Upper lobe of right lung (tissue), 1 donor: ENCODE measurements around the gene PPP1R1C. TPM values are rescaled to one million over a fixed set of nuclear protein-coding genes. Genes with fewer than 3 reads are reported as not detected.

Experiments used
- ATAC-seq: fragments of 200-7000 bp; cut with Tn5 transposase; one replicate; pipeline ENCODE4 v1.9.1; 2020; ENCODE audit warnings: mild to moderate bottlenecking, moderate library complexity
- DNase-seq: peaks from one replicate; pipeline ENCODE4 v3.0.0-alpha.2; 2020
- H3K27ac ChIP-seq: fragments of 200-600 bp; one replicate; pipeline ENCODE4 v1.8.0; 2022
- H3K27me3 ChIP-seq: fragments of 200-600 bp; one replicate; pipeline ENCODE4 v1.8.0; 2022; ENCODE audit warnings: mild to moderate bottlenecking
- H3K36me3 ChIP-seq: fragments of 200-600 bp; one replicate; pipeline ENCODE4 v1.8.0; 2022
- H3K4me1 ChIP-seq: fragments of 200-600 bp; one replicate; pipeline ENCODE4 v1.8.0; 2022
- H3K4me3 ChIP-seq: fragments of 200-600 bp; one replicate; pipeline ENCODE4 v1.8.0; 2022; ENCODE audit warnings: mild to moderate bottlenecking
- H3K9me3 ChIP-seq: fragments of 200-600 bp; one replicate; pipeline ENCODE4 v1.8.0; 2022
- CTCF ChIP-seq: fragments of 200-600 bp; IDR thresholded peaks from one replicate; pipeline ENCODE4 v1.8.0; 2022; ENCODE audit warnings: antibody characterized with exemption
- intact Hi-C: fragments of 100-400 bp; cut with DNase I; formaldehyde crosslinking; loops from one replicate; pipeline ENCODE4 v1.11.0; 2022
- long read RNA-seq: library from polyadenylated mRNA; unstranded; transcript quantifications from one replicate; pipeline ENCODE4 v2.0.0, GENCODE V29; 2021
- total RNA-seq: library from RNA; stranded (reverse); fragmentation: NEBNext Ultra II Directional; extraction: Animal tissue kit (Norgen Biotek cat#: 25700); gene quantifications from one replicate; pipeline ENCODE4 v1.2.1, GENCODE V29; 2021
- donor health status: DM: no; HTN: yes; CAD: no; lungs with severe emphysema.

The PPP1R1C gene
- 5.8 TPM for total RNA-seq
- long read RNA-seq, partial matches to known transcripts, result 2 of 5 reads
- long read RNA-seq, other reads (novel, unspliced or antisense), result 2 of 5 reads

- ATAC-seq, result no peak
- intact Hi-C loops, result no loop called here
- H3K27me3 ChIP-seq, result no peaks in the 10 kb centered on the region
- no peaks in the 10 kb centered on the region for H3K4me1 ChIP-seq
- no peaks in the 10 kb centered on the region for H3K9me3 ChIP-seq
- no peak for DNase-seq
- H3K27ac ChIP-seq, result no peak within 1 kb of the TSS
- H3K4me3 ChIP-seq, result no peak within 1 kb of the TSS
- no peak for TF ChIP-seq CTCF
- H3K36me3 ChIP-seq, result no peaks in the 10 kb centered on the region
These were observed at the start of gene PPP1R1C for GRCh38 chr2:181985632-181986205. TSS of gene PPP1R1C (plus strand) at chr2:181985853. CDS start at chr2:181986111, 258 bp downstream.

- intact Hi-C loops, result no loop called here
- Histone ChIP-seq H3K4me3 (no peak overlapping the region), H3K4me1 (no peaks in the 10 kb centered on the region), H3K9me3 (no peaks in the 10 kb centered on the region), H3K36me3 (no peaks in the 10 kb centered on the region), H3K27me3 (no peaks in the 10 kb centered on the region), H3K27ac (no peak overlapping the region)
- ATAC-seq (peak; percentile 97), DNase-seq (no peak)
- TF ChIP-seq CTCF, result no peak
These were observed 48.2 kb upstream of the PPP1R1C start for GRCh38 chr2:181937473-181937872.

- ATAC-seq (peak; percentile 93), DNase-seq (no peak)
- Histone ChIP-seq H3K36me3 (no peaks in the 10 kb centered on the region), H3K27ac (peak overlapping the region; percentile 15), H3K27me3 (no peaks in the 10 kb centered on the region), H3K9me3 (no peaks in the 10 kb centered on the region), H3K4me3 (no peak overlapping the region), H3K4me1 (no peaks in the 10 kb centered on the region)
- TF ChIP-seq CTCF, result no peak
- intact Hi-C loops, result no loop called here
These were observed 42.1 kb upstream of the PPP1R1C start for GRCh38 chr2:181943411-181944124.

- intact Hi-C loops, result no loop called here
- ATAC-seq, result peak; percentile 9
These were observed 41.3 kb upstream of the PPP1R1C start for GRCh38 chr2:181944164-181944913.

GRCh38 chr2:181944914-181945291 is 40.8 kb upstream of the PPP1R1C start:
- no peaks in the 10 kb centered on the region for H3K36me3 ChIP-seq
- no peaks in the 10 kb centered on the region for H3K9me3 ChIP-seq
- no peaks in the 10 kb centered on the region for H3K4me1 ChIP-seq
- ATAC-seq (no peak), DNase-seq (no peak)
- TF ChIP-seq CTCF, result no peak
- intact Hi-C loops, result no loop called here
- H3K27me3 ChIP-seq, result no peaks in the 10 kb centered on the region
- no peak overlapping the region for H3K4me3 ChIP-seq
- peak overlapping the region; percentile 15 for H3K27ac ChIP-seq

More at GRCh38 chr2:181944164-181944913, 41.3 kb upstream of the PPP1R1C start:
- H3K4me1 ChIP-seq, result no peaks in the 10 kb centered on the region
- no peaks in the 10 kb centered on the region for H3K27me3 ChIP-seq
- H3K9me3 ChIP-seq, result no peaks in the 10 kb centered on the region
- no peaks in the 10 kb centered on the region for H3K36me3 ChIP-seq
- no peak overlapping the region for H3K4me3 ChIP-seq
- H3K27ac ChIP-seq, result peak overlapping the region; percentile 15
- DNase-seq, result no peak
- no peak for TF ChIP-seq CTCF
